KOPT-K1 (cell line): ENCODE data around the gene ISLR.
"Not testable (repeated sequence)": the region's sequence is repeated elsewhere in the genome, so short reads cannot be mapped to it uniquely, and the experiment has no call there.

Experiments used
- H3K27ac ChIP-seq: fragments of 200-600 bp; sonication (generic); 2 replicates; pipeline ENCODE4 v1.5.1; 2016; ENCODE audit warnings: antibody characterized with exemption, mild to moderate bottlenecking, low read depth, low read length; ENCODE audit not compliant: poor library complexity, severe bottlenecking
- H3K36me3 ChIP-seq: fragments of 200-600 bp; sonication (generic); 2 replicates; pipeline ENCODE4 v1.5.1; 2017; ENCODE audit warnings: antibody characterized with exemption, mild to moderate bottlenecking, low read length, moderate library complexity; ENCODE audit not compliant: insufficient read depth
- H3K9me3 ChIP-seq: fragments of 200-600 bp; sonication (generic); 2 replicates; pipeline ENCODE4 v1.5.1; 2017; ENCODE audit warnings: antibody characterized with exemption, low read length, mild to moderate bottlenecking; ENCODE audit not compliant: insufficient read depth, poor library complexity, severe bottlenecking

Gene ISLR

DNA sequence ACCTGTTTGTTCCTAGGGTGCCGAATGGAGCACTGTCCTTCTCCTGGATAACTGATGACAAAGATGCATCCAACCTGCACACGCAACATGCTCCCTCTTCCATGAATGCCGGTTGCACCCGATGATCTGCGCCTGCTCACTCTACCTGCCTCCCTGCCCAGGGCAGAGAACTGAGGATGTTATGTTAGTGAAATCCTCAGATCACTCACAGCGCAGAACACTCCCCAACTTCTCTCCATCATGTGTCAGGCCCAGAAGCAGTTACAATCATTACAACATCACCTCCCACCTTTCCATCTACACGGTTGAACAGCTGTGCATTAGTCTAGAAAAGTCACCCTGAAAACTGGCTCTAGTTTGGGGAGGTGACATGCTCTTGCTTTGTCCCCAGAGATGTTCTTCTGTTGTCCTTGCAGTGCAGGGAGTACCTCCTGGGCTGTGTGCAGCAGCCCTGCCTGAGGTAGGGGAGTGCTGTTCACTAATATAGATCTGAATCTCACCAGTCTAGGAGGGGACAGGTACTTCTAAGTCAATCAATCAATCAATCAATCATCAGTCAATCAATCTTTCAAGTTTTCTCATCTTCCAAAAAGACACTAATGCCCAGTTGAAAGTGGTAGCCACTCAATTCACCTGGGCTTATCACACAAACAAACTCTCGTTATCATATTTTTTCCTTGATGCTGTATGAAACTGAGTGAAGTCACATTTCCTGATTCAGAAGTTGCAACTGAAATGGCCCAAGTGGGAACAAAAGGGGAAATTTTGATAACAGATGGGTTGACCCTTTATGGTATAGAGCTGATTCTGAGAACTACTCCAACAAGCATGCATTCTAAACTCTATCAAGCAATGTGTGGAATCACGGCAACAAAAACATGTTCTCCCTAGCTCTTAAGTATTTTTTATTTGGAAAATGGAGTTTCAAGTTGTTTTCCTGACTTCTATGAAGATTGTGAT is 15.4 kb upstream of the ISLR start:
- Histone ChIP-seq H3K36me3 (no peaks in the 10 kb centered on the region), H3K27ac (no peak overlapping the region), H3K9me3 (no peaks in the 10 kb centered on the region)

DNA sequence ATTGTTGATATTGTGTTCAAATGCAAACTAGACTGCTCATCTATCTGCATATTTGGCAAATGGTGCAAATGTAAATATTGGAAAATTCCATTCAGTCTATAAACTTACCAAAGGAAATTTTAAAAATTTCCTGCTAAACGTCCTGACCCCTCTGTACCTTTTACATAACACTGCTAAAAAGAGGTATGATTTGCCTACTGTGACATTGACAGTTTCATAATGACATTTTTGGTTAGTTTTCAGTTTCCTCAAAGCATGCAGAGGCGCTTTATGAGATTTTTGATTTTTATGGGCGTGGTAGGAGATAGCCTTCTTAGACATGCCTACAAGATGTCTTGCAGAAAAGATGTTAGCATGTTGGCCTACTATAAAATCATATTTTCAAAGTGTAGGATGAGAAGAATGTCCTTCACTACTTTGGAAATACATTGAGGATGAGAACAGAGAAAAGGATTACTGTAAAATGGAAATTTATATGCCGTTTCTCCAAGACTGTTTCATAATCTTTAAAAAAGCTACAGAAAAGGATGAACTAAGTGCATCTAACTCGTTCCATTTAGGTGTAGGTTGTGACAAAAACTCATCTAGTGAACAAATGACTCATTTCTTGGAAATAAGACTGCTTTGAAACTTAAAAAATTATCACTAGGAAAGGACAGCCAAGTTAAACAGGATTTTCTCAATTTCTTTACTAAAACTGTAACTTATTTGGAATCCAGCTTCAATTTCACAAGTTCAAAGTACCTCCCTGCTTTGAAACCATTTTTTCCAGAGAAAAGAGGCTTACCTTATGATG is 14.5 kb upstream of the ISLR start:
- no peaks in the 10 kb centered on the region for H3K36me3 ChIP-seq
- no peaks in the 10 kb centered on the region for H3K9me3 ChIP-seq
- no peak overlapping the region for H3K27ac ChIP-seq

DNA sequence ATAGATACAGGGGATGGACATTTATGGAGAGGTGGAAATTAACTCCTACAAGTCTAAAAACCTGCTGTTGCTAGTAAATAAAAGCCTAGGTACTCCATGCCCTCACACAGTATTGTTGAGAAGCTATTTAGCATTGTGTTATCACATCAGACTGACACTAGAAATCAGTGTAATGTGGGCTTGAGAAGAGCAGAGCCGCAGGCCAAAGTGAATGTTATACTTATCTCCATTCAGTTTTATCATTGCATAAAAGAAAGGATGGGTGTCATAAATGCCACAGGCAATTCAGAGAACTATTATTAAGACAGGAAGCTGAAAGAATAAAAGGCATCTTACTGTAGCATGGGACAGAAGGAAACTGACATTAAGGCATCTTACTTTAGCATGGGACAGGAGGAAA is 13.7 kb upstream of the ISLR start:
- Histone ChIP-seq H3K36me3 (no peaks in the 10 kb centered on the region), H3K27ac (no peak overlapping the region), H3K9me3 (no peaks in the 10 kb centered on the region)

DNA sequence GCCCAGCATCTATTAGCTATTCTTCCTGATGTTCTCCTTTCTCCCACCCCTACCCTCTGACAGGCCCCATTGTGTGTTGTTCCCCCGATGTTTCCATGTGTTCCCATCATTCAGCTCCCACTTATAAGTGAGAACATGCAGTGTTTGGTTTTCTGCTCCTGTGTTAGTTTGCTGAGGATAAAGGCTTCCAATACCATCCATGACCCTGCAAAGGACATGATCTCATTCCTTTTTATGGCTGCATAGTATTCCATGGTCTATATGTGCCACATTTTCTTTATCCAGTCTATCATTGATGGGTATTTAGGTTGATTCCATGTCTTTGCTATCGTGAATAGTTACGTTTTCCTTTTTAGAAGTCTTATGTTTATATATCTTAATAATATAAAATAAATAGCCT is 13.1 kb upstream of the ISLR start:
- H3K9me3 ChIP-seq, H3K36me3 ChIP-seq, H3K27ac ChIP-seq: not testable (repeated sequence)

DNA sequence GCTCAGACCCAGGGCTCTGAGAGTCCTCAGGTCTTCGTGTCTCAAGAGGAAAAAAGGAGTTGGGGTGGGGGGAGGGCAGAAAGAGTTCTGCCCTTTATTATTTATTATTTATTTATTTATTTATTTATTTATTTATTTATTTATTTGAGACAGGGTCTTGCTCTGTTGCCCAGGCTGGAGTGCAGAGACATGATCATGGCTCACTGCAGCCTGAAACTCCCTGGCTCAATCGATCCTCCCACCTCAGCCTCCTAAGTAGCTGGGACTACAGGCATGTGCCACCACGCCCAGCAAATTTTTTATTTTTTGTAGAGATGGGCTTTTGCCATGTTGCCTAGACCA is 11.3 kb upstream of the ISLR start:
- H3K27ac ChIP-seq, H3K36me3 ChIP-seq, H3K9me3 ChIP-seq: not testable (repeated sequence)

DNA sequence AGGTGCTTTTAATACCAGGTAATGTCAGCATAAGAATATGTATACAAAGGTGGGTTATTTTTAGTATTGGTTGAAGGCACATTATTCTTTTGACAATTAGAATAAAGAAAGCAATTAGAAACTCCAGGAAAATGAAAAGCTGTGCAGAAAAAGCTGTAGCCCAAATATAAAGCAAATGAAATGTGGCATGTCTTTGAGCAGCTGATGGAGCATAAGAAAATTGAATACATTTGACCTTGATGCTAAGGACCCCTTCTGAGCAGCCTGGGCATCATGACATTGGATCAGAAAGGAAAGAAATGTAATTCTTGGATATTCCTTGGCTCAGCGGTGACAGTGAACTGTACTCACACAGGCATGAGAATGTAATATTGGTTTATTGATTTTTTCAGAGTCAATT is 8.0 kb upstream of the ISLR start:
- Histone ChIP-seq H3K9me3 (no peaks in the 10 kb centered on the region), H3K36me3 (no peaks in the 10 kb centered on the region), H3K27ac (no peak overlapping the region)

DNA sequence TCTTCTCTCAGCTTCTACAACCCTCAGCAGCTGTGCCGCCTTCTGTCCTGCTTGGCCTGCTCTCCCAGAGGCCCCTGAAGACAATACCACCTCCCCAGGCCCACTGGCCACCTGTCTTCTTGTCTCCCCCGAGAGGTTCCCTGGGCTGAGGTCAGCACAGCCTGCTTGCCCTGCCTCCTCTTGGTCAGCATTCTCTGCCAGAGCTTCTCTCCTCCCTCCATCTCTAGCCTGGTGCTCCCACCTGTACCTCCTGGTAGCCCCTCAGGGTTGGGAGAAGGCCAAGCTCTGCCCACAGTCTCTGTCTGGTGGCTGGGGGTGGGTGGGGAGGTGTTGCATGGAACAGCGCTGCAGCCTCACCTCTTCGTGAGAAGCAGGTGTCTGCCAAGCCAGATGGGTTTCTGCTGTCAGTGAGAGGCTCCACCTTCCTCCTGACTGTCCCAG is 5.6 kb upstream of the ISLR start:
- Histone ChIP-seq H3K27ac (no peak overlapping the region), H3K36me3 (no peaks in the 10 kb centered on the region), H3K9me3 (no peaks in the 10 kb centered on the region)

DNA sequence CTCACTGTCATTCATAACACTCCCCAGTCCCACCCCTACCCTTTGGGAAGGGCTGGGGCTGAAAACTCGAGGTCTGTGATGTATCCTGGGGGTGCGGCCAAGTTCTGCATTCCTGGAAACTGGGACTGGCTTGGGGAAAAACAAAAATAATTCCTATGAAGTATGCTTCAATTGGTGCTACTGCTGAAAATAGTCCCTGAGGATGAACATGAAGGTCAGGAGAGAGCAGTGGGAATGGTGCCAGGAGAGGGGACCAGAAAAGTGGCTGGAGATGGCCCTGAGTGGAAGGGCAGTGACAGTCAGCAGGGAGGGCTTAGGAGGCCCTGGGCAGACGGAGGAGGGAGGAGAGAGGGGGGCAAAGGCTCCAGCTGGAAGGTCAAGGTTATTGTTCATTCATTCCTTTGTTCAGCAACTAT is 4.8 kb upstream of the ISLR start:
- Histone ChIP-seq H3K36me3 (no peaks in the 10 kb centered on the region), H3K9me3 (no peaks in the 10 kb centered on the region), H3K27ac (no peak overlapping the region)

DNA sequence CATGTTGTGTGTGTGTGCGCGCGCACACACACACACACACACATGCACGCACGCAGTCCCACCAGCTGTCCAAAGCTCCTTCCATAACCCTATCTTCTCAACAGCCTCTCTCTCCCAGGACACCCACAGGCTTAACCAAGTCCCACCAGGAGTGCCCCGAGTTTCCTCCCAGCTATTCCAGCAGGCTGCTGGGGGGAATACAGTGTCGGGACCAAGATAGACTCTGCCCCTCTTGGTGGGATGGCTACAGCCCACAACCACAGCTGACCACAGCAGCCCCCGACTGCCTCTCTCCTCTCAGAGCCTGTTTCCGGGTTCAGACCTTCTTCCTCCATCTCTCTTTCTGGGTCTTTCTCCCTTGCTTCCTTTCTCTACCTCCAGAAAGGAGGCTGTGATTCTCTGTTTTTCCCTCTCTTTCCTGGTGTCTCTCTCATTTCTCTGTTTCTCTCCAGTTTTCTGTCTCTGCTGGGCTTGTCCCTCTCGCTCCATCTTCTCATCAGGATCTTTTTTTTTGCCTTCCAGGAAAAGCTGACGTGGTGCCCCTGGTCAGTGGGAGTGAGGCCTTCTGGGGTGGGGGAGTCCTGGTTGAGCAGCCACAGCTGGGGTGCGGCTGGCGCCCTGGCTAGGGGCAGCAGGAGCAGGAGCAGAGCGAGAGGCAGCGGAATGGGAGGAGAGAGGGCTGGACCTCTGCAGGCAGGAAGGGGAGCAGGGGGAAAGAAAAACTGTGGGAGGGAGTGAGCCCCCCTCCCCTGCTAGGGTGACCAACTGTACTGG is 3.3 kb upstream of the ISLR start:
- Histone ChIP-seq H3K36me3 (no peaks in the 10 kb centered on the region), H3K9me3 (no peaks in the 10 kb centered on the region), H3K27ac (no peak overlapping the region)

DNA sequence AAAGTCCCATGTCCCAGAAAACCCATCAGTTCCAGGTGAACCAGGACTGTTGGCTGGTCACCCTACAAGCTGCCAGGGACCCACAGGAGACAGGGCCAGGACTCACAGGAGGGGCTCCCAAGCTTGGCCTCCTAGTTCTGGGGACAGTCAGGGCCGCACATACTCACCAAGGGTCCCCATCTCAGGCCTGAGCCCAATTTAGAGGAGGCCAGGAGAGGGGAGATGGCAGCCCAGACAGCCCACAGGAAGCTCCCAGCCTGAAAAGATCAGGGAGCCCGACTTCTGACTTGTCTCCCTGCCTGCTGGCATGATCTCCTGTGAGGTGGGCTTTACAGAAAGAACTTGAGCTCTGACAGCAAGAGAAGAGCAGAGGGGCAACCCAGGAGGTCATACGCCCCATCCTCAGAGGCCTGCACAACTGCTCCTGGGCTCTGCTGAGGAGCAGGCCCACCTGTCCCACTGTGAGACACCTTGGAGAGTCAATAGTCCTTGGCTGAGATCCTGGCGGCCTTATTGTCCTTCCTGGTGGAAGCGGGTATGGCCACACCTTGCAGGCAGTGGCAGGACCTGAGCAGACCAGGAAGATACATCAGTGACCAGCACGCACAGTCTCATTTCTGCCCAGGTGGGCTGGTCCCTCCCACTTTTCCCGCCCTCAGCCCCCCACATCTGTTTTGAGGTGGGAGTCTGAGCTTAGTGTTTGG is 2.5 kb upstream of the ISLR start:
- no peaks in the 10 kb centered on the region for H3K36me3 ChIP-seq
- no peak overlapping the region for H3K27ac ChIP-seq
- no peaks in the 10 kb centered on the region for H3K9me3 ChIP-seq

DNA sequence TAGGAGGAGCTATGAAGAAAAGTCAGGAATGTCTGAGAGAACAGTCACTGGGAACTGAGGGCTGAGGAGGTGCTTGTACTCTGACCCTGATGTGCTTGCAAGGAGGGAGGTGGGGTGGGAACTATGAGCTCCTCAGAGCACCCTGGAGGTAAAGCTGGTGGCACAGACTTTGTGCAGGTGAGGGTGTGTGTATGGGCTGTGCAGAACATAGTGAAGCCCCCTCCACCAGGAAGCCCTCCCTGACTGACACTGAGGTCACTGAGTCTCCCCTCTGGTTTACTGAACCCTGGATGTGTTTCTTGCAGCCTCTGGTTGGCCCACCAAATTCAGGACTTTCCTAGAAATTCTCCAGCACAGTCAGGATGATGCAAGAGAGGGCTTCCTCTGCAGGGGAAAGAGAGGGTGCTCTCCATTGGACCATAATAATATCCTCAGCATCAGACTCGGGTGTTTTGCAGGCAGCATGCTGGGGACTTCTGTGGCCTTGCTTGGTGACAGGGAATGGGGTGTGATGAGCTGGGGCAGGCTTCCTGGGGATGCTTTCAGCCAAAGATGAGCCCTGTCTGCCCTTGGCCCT is 1.5 kb upstream of the ISLR start:
- no peak overlapping the region for H3K27ac ChIP-seq
- no peaks in the 10 kb centered on the region for H3K36me3 ChIP-seq
- H3K9me3 ChIP-seq, result no peaks in the 10 kb centered on the region

DNA sequence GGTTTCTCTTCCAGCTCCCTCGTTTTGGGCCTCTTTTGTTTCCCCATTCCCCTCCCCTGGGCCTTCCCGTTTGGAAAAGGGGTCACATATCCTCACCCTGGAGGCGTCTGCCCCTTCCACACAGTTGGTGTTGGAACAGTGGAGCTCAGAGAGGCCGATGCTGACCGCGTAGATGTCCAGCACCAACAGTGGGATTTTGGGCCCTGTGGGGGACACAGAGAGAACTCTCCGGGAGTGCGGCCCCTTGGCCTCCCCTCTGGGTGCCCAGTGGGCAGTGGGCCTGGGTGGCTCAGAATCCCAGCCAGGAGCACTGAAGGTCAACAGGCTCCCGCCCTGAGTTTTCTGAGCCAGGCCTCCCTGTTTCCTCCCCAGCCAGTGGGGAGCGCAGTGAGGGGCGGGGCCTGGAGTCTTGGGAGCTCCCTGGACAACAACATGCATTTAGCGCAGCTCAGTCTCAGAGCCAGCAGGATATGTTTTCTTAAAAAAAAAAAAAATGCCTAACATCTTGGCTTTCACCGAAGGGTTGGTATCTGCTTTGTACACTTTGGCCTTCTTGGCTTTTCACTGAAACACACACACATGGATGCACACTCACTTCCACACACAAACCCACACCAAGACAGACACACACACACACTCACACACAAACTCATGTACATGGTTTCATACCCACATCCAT is 670 bp upstream of the ISLR start:
- H3K36me3 ChIP-seq, result no peaks in the 10 kb centered on the region
- no peaks in the 10 kb centered on the region for H3K9me3 ChIP-seq
- H3K27ac ChIP-seq, result no peak overlapping the region

DNA sequence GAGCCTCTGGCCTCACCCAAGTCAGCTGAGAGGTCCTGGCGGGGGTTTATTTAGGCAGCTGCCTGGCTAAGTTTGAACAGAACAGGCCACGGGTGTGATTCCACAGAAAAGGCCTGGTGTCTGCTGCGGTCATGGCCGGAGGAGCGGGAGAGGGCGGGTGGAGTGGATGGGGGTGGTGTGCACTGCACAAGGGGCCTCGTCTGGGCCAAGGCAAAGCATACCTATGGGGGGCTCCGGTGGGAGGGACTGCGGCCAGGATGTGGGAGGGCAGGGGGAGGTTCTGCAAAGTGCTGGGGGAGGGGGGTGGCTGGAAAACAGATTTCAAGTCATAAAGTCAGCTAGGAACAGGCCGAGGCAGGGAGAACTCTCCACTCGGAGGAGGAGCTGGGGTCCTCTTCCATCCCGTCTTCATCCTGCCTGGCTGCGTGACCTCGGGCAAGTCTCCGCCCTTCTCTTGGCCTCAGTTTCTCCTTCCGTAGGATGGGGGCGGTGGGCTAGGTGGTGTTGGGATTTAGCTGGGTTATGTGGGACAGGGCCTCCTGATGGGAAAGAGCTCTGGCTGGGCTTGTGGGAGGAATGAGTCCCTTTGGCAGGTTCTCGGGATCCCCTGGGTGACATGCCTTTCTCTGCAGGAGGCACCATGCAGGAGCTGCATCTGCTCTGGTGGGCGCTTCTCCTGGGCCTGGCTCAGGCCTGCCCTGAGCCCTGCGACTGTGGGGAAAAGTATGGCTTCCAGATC is 878 bp downstream of the ISLR start:
- no peaks in the 10 kb centered on the region for H3K36me3 ChIP-seq
- no peak overlapping the region for H3K27ac ChIP-seq
- H3K9me3 ChIP-seq, result no peaks in the 10 kb centered on the region
